ENCODE data around the gene KRT2.

DNA sequence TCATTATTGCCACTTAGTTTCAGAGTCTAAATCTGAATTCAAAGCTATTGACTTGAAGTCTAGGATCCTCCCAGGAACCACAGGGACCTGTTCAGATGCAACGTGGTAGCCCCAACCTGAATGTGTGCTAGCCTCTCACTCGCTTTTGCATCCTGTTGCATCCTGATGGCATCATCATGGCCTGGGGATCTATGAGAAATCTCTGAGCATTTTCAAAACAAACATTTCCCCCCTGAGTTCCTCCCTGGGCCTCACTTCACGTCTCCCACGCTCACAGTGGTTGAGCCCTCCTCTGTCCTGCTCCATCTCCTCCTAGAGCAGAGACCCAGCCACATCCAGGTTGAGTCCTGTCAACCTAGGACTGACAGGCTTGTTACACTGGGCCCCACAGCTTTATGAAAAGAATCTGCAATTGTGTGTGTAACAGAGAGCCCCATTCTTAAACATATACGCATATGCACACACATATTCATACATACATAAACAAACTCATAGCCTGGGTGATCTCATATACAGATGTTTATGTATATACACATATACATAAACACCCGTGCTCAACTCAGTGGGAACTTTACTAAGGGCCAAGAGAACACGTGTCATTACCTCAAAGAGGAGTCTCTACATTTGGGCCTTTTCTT, 45.3 kb downstream of the KRT2 start:
- TF ChIP-seq, protein P1, sequence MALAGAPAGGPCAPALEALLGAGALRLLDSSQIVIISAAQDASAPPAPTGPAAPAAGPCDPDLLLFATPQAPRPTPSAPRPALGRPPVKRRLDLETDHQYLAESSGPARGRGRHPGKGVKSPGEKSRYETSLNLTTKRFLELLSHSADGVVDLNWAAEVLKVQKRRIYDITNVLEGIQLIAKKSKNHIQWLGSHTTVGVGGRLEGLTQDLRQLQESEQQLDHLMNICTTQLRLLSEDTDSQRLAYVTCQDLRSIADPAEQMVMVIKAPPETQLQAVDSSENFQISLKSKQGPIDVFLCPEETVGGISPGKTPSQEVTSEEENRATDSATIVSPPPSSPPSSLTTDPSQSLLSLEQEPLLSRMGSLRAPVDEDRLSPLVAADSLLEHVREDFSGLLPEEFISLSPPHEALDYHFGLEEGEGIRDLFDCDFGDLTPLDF (CRISPR knock-in tag; IDR thresholded peaks at IDR 0.05), result no peak
- TF ChIP-seq, protein P2, sequence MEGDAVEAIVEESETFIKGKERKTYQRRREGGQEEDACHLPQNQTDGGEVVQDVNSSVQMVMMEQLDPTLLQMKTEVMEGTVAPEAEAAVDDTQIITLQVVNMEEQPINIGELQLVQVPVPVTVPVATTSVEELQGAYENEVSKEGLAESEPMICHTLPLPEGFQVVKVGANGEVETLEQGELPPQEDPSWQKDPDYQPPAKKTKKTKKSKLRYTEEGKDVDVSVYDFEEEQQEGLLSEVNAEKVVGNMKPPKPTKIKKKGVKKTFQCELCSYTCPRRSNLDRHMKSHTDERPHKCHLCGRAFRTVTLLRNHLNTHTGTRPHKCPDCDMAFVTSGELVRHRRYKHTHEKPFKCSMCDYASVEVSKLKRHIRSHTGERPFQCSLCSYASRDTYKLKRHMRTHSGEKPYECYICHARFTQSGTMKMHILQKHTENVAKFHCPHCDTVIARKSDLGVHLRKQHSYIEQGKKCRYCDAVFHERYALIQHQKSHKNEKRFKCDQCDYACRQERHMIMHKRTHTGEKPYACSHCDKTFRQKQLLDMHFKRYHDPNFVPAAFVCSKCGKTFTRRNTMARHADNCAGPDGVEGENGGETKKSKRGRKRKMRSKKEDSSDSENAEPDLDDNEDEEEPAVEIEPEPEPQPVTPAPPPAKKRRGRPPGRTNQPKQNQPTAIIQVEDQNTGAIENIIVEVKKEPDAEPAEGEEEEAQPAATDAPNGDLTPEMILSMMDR (IDR thresholded peaks at IDR 0.05), result no peak
- TF ChIP-seq, protein P3, sequence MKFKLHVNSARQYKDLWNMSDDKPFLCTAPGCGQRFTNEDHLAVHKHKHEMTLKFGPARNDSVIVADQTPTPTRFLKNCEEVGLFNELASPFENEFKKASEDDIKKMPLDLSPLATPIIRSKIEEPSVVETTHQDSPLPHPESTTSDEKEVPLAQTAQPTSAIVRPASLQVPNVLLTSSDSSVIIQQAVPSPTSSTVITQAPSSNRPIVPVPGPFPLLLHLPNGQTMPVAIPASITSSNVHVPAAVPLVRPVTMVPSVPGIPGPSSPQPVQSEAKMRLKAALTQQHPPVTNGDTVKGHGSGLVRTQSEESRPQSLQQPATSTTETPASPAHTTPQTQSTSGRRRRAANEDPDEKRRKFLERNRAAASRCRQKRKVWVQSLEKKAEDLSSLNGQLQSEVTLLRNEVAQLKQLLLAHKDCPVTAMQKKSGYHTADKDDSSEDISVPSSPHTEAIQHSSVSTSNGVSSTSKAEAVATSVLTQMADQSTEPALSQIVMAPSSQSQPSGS (CRISPR knock-in tag; IDR thresholded peaks at IDR 0.05; ENCODE audit: borderline replicate concordance, low read depth), result no peak
- TF ChIP-seq, protein P4, sequence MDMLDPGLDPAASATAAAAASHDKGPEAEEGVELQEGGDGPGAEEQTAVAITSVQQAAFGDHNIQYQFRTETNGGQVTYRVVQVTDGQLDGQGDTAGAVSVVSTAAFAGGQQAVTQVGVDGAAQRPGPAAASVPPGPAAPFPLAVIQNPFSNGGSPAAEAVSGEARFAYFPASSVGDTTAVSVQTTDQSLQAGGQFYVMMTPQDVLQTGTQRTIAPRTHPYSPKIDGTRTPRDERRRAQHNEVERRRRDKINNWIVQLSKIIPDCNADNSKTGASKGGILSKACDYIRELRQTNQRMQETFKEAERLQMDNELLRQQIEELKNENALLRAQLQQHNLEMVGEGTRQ (CRISPR knock-in tag; IDR thresholded peaks at IDR 0.05), result no peak
- TF ChIP-seq ZNF263 (CRISPR knock-in tag; IDR thresholded peaks at IDR 0.05; ENCODE audit: low read depth), result no peak
- TF ChIP-seq, protein P5, sequence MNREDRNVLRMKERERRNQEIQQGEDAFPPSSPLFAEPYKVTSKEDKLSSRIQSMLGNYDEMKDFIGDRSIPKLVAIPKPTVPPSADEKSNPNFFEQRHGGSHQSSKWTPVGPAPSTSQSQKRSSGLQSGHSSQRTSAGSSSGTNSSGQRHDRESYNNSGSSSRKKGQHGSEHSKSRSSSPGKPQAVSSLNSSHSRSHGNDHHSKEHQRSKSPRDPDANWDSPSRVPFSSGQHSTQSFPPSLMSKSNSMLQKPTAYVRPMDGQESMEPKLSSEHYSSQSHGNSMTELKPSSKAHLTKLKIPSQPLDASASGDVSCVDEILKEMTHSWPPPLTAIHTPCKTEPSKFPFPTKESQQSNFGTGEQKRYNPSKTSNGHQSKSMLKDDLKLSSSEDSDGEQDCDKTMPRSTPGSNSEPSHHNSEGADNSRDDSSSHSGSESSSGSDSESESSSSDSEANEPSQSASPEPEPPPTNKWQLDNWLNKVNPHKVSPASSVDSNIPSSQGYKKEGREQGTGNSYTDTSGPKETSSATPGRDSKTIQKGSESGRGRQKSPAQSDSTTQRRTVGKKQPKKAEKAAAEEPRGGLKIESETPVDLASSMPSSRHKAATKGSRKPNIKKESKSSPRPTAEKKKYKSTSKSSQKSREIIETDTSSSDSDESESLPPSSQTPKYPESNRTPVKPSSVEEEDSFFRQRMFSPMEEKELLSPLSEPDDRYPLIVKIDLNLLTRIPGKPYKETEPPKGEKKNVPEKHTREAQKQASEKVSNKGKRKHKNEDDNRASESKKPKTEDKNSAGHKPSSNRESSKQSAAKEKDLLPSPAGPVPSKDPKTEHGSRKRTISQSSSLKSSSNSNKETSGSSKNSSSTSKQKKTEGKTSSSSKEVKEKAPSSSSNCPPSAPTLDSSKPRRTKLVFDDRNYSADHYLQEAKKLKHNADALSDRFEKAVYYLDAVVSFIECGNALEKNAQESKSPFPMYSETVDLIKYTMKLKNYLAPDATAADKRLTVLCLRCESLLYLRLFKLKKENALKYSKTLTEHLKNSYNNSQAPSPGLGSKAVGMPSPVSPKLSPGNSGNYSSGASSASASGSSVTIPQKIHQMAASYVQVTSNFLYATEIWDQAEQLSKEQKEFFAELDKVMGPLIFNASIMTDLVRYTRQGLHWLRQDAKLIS (CRISPR knock-in tag; IDR thresholded peaks at IDR 0.05; ENCODE audit: borderline replicate concordance), result no peak
- TF ChIP-seq, protein P6, sequence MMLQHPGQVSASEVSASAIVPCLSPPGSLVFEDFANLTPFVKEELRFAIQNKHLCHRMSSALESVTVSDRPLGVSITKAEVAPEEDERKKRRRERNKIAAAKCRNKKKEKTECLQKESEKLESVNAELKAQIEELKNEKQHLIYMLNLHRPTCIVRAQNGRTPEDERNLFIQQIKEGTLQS (CRISPR knock-in tag; conservative IDR thresholded peaks at IDR 0.05), result no peak
- TF ChIP-seq, protein P7, sequence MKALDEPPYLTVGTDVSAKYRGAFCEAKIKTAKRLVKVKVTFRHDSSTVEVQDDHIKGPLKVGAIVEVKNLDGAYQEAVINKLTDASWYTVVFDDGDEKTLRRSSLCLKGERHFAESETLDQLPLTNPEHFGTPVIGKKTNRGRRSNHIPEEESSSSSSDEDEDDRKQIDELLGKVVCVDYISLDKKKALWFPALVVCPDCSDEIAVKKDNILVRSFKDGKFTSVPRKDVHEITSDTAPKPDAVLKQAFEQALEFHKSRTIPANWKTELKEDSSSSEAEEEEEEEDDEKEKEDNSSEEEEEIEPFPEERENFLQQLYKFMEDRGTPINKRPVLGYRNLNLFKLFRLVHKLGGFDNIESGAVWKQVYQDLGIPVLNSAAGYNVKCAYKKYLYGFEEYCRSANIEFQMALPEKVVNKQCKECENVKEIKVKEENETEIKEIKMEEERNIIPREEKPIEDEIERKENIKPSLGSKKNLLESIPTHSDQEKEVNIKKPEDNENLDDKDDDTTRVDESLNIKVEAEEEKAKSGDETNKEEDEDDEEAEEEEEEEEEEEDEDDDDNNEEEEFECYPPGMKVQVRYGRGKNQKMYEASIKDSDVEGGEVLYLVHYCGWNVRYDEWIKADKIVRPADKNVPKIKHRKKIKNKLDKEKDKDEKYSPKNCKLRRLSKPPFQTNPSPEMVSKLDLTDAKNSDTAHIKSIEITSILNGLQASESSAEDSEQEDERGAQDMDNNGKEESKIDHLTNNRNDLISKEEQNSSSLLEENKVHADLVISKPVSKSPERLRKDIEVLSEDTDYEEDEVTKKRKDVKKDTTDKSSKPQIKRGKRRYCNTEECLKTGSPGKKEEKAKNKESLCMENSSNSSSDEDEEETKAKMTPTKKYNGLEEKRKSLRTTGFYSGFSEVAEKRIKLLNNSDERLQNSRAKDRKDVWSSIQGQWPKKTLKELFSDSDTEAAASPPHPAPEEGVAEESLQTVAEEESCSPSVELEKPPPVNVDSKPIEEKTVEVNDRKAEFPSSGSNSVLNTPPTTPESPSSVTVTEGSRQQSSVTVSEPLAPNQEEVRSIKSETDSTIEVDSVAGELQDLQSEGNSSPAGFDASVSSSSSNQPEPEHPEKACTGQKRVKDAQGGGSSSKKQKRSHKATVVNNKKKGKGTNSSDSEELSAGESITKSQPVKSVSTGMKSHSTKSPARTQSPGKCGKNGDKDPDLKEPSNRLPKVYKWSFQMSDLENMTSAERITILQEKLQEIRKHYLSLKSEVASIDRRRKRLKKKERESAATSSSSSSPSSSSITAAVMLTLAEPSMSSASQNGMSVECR (CRISPR knock-in tag; IDR thresholded peaks at IDR 0.05; ENCODE audit: borderline replicate concordance), result no peak
- TF ChIP-seq SP1 (CRISPR knock-in tag; conservative IDR thresholded peaks at IDR 0.05), result no peak
- TF ChIP-seq, protein P8, sequence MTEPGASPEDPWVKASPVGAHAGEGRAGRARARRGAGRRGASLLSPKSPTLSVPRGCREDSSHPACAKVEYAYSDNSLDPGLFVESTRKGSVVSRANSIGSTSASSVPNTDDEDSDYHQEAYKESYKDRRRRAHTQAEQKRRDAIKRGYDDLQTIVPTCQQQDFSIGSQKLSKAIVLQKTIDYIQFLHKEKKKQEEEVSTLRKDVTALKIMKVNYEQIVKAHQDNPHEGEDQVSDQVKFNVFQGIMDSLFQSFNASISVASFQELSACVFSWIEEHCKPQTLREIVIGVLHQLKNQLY (CRISPR knock-in tag; IDR thresholded peaks at IDR 0.05), result no peak
- TF ChIP-seq CREM (CRISPR knock-in tag; IDR thresholded peaks at IDR 0.05), result no peak
